Urinary bladder (tissue), 4 donors: ENCODE measurements around the gene PTPRQ. TPM values are rescaled to one million over a fixed set of nuclear protein-coding genes. Genes with fewer than 3 reads are reported as not detected.

ENCODE experiments used
- DNase-seq: peaks from one replicate; pipeline ENCODE4 v3.0.0-alpha.2; 2015; ENCODE audit errors: extremely low spot score
- H3K27ac ChIP-seq: one replicate; pipeline ENCODE4 v1.5.1; 2013; ENCODE audit warnings: low read depth, mild to moderate bottlenecking, moderate library complexity
- H3K36me3 ChIP-seq: one replicate; pipeline ENCODE4 v1.6.1; 2013; ENCODE audit warnings: mild to moderate bottlenecking, moderate library complexity; ENCODE audit not compliant: insufficient read depth
- H3K4me1 ChIP-seq: one replicate; pipeline ENCODE4 v1.6.1; 2013; ENCODE audit warnings: mild to moderate bottlenecking, moderate library complexity; ENCODE audit not compliant: insufficient read depth
- H3K4me3 ChIP-seq: one replicate; pipeline ENCODE4 v1.5.1; 2013; ENCODE audit warnings: low read depth, low read length
- WGBS: extraction: QIAGEN DNeasy Blood & Tissue Kit; methylation state at CpG from one replicate; pipeline ENCODE4 v1.1.7; 2013; 5-methylcytosine and 5-hydroxymethylcytosine counted together
- polyA plus RNA-seq: library from polyadenylated mRNA; stranded (reverse); fragments of 200-250 nt; gene quantifications from one replicate; pipeline ENCODE4 v1.2.3, GENCODE V29; 2013
- total RNA-seq: library from RNA; depleted of rRNA; stranded (reverse); fragments of >200 nt; gene quantifications from one replicate; pipeline ENCODE4 v1.2.3, GENCODE V29; 2014
- donor health status: healthy with polysubstance abuse.
- donor health status: healthy.

Gene PTPRQ
- total and polyA plus RNA-seq, 2 donors = 2.2 to 16.3 TPM

DNA sequence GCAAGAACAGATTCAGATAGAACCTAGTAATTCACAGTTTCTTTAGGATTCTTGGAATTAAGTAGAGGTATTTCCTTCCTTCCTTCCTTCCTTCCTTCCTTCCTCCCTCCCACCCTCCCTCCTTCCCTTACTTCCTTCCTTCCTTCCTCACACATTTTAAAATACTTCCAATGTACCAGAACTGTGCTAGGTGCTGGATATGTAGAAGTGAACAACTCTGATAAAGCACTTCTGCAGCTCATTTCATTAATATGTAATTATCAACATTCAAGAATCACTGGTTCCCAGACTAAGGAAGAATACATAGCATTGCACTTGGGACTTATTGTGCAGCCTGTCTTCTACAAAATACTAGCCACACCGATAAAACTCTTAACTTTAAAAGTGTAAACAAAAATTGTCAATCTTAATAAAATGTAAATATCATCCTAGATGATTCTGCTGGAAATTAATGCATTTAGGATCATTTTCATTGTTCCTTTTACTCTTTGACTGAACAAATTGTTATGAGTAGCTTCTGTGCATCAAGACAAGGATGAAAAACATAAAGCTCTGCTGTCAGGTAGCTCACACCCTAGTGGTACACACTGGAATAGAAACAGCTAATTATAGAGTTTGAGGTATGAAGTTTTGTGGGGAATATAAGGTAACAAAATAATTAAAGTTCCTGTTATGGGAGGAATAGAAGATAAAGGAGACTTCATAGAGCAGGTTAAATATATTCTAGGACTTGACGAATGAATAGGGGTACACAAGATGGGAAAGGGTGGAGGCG is 163.5 kb downstream of the PTPRQ start:
- Histone ChIP-seq H3K36me3 (no peaks in the 10 kb centered on the region), H3K4me1 (no peaks in the 10 kb centered on the region), H3K4me3 (no peak overlapping the region), H3K27ac (no peak overlapping the region)
- WGBS = 86% methylated on average over 3 of the region's 3 CpGs
- no peak for DNase-seq

DNA sequence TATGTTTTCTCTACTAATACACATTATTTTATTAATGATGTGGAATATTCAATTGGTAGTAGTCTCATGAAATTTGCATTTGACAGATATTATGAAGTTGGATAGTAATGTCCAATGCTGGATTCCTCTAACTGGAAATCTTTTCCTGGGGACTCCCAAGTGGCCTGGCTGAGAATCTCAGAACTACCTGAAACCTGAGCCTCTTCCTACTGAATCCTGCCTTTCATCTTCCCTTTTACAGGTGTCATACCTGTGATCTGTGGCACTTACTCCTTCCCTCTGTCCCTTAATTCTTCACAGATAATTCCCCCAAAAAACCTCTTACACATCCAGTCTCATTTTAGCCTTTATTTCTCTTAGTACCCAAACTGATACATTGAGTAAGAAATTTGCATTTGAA is 173.7 kb downstream of the PTPRQ start:
- no peak overlapping the region for H3K27ac ChIP-seq
- DNase-seq = no peak
- no peaks in the 10 kb centered on the region for H3K4me1 ChIP-seq

DNA sequence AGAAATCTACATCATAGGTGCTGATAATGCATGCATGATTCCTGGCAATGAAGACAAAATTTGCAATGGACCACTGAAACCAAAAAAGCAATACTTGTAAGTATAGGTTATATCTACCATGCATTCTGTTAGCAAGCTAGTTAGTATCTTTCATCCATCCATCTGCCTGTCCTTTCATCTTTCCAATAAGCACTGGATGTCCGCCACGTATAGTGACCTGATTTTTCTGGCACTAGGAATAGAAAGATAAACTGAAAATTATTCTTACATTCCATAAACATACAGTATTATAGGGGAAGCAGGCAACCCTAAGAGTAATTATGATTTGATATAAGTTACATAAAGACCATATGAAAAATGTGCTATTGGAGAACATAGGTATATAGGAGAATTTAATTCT is 176.2 kb downstream of the PTPRQ start:
- H3K36me3 ChIP-seq = no peaks in the 10 kb centered on the region
- 78% methylated on average over 2 of the region's 2 CpGs for WGBS
- H3K4me3 ChIP-seq = no peak overlapping the region
- DNase-seq = no peak
- H3K27ac ChIP-seq = no peak overlapping the region
- no peaks in the 10 kb centered on the region for H3K4me1 ChIP-seq

More for the DNA sequence above, 173.7 kb downstream of the PTPRQ start:
- Histone ChIP-seq H3K36me3 (no peaks in the 10 kb centered on the region), H3K4me3 (no peak overlapping the region)

DNA sequence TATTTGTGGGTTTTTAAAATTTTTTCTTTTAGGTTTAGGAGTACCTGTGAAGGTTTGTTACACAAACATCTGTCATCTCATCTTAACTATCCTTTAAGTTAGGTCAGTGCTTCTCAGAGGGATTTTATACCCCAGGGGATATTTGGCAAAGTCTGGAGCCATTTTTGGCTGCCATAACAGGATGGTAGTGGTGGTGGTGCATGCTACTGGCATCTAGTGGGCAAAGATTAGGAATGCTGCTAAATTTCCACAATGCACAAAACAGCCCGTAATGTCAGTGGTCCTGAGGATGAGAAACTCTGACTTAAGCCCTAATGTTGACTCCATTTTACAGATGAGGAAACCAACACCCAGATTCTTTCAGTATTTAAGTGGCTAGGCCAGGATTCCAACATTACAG is 178.2 kb downstream of the PTPRQ start:
- H3K27ac ChIP-seq = no peak overlapping the region
- DNase-seq = no peak
- H3K4me1 ChIP-seq = no peaks in the 10 kb centered on the region
- WGBS = 93% methylated on average over 1 of the region's 1 CpG
- no peaks in the 10 kb centered on the region for H3K36me3 ChIP-seq
- H3K4me3 ChIP-seq = no peak overlapping the region

DNA sequence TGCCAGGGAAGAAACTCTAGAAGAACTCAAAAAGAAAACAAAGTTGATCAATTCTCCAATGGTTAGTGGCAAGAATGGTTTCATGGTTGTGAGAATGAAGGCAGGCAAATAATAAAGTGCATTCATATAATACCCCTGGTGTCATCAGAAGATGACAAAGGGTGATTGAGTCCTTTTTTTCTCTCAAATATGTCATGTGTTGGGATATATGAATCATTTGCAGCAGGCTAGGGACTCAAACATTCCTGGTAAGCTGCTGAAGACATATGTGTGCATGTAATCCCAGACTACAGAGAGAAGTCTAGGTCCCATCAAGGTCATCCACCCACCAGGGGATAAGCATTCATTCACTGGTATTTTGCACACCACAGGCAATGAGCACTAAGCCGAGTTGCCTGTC is 181.0 kb downstream of the PTPRQ start:
- WGBS = 93% methylated on average over 1 of the region's 1 CpG

DNA sequence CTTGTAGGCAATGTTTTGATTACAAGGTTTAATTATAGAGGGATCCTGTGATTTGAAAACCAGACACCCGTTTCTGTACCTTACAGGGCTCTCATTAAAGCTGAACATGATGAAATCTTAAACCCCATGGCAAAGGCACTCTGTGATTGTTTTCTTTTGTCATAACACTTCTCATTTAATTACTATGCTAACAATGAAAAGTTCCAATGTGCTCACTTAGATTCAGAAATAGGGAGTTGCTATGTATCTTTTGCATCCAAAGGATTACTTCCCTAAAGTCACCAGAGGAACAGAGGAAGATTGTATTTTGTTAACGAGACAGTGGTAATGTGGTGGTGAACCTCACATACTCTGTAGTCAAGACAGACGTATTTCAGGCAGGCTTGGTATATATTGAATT is 181.9 kb downstream of the PTPRQ start:
- no peak overlapping the region for H3K4me3 ChIP-seq
- H3K4me1 ChIP-seq = no peaks in the 10 kb centered on the region
- 60% methylated on average over 3 of the region's 3 CpGs for WGBS
- no peak for DNase-seq
- no peaks in the 10 kb centered on the region for H3K36me3 ChIP-seq
- no peak overlapping the region for H3K27ac ChIP-seq

More for the DNA sequence above, 181.0 kb downstream of the PTPRQ start:
- H3K36me3 ChIP-seq = no peaks in the 10 kb centered on the region
- H3K4me3 ChIP-seq = no peak overlapping the region
- no peaks in the 10 kb centered on the region for H3K4me1 ChIP-seq
- H3K27ac ChIP-seq = no peak overlapping the region
- DNase-seq = no peak

DNA sequence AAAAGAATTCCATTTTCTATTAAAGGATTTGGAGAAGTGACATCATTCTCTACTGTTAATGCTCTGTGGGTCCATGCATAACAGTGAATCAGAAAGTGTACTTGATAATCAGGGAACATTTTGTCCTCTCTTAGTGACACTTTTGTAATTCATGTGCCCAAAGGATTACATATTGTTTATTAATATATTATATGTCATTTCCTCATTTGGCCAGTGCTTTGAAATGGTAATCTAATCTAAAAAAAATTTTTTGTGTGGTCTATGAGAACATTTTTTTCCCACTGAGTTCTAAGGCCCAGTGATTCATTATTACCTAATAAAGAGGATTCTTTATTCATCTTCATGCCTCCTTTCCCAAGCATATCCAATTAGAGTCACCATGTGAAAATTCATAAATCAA is 183.7 kb downstream of the PTPRQ start:
- no peaks in the 10 kb centered on the region for H3K4me1 ChIP-seq
- no peak for DNase-seq
- H3K4me3 ChIP-seq = no peak overlapping the region
- no peaks in the 10 kb centered on the region for H3K36me3 ChIP-seq
- H3K27ac ChIP-seq = no peak overlapping the region

DNA sequence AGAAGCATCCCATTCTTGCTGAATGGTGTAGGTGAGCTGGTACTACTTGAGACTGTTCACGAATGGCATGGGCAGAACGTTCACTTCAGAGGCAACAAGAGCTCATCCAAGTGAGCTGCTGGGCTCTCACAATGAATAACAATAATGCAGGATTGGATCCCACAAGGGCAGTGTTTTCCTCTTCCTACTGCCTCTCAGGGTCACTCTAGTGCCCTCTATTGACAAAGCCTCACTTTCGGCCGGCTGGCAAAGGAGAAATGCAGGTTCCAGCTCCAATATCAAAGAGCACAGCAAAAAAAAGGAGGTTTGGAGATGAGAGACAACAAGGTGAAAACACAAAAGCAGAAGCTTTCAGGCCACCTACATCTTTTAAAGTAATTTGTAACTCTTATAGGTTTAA is 188.8 kb downstream of the PTPRQ start:
- WGBS = 59% methylated on average over 4 of the region's 4 CpGs
- no peaks in the 10 kb centered on the region for H3K36me3 ChIP-seq
- H3K27ac ChIP-seq = no peak overlapping the region
- no peaks in the 10 kb centered on the region for H3K4me1 ChIP-seq
- H3K4me3 ChIP-seq = no peak overlapping the region
- no peak for DNase-seq

DNA sequence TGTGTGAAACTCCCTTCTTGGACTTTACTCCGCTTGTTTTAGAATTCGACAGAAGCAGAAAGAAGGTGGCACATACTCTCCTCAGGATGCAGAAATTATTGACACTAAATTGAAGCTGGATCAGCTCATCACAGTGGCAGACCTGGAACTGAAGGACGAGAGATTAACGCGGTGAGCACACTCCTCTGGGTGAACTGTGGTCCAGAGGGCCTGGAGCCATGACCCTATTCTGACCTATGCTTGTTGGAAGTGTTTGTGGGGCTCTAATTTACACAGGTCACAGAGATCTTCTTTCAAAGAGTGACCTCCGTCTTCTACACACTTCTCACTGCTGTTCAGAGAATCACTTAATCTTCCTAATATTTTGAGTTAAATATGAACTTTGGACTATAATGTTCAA is 190.9 kb downstream of the PTPRQ start:
- Histone ChIP-seq H3K4me3 (no peak overlapping the region), H3K4me1 (no peaks in the 10 kb centered on the region), H3K36me3 (no peaks in the 10 kb centered on the region), H3K27ac (no peak overlapping the region)
- no peak for DNase-seq
- 70% methylated on average over 6 of the region's 6 CpGs for WGBS

DNA sequence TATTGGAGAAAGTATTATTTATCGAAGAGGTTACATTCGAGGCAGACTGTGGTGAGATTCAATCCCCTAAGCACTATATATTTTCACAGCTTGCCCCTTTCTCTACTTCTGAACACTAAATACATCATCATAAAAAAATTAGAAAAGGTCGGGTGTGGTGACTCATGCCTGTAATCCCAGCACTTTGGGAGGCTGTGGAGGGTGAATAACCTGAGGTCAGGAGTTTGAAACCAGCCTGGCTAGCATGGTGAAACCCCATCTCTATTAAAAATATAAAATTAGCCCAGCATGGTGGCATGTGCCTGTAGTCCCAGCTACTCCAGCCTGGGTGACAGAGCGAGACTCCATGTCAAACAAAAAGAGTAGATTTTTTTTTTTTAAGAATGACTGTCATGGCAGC is 192.8 kb downstream of the PTPRQ start:
- WGBS = 87% methylated on average over 4 of the region's 4 CpGs
- Histone ChIP-seq H3K36me3 (no peaks in the 10 kb centered on the region), H3K4me3 (no peak overlapping the region), H3K4me1 (no peaks in the 10 kb centered on the region), H3K27ac (no peak overlapping the region)
- DNase-seq = no peak

DNA sequence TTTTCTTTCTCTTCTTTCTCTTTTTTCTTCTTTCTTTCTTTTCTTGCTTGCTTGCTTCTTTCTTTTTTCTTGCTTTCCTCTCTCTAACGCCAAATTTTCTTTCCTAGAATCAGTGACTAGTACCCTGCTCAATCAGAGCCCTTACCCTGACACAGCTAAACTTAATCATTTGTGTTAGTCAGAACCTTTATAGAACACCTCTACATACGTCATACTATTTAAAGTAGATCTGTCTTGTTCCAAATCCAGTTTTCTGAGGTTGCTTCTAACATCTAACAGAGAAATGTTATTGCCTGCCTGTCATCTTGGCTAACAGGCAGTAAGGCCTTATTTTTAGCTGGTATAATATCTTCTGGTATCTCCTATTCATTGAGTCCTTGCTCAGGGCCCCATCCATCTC is 197.9 kb downstream of the PTPRQ start:
- no peak overlapping the region for H3K4me3 ChIP-seq
- H3K27ac ChIP-seq = no peak overlapping the region
- H3K36me3 ChIP-seq = no peaks in the 10 kb centered on the region
- no peak for DNase-seq
- no peaks in the 10 kb centered on the region for H3K4me1 ChIP-seq
- 89% methylated on average over 2 of the region's 2 CpGs for WGBS

DNA sequence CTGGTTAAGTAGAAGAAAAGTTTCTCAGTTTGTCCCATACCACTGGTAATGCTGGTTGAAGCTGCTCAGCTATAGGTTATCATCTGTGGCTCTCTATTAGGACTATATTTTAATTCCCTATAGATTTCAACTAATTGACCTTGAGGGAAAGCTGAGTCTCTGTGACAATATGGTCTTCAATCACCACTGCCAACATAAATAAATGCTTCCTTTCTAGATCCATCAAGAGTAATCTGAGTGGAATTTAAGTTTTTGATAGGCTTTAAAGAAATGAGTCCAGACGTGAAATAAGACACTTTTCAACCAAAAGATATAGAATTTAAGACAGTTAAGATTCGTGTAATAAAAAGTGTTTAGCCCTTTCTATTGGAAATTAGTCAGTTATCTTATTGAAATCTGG is 199.9 kb downstream of the PTPRQ start:
- H3K4me3 ChIP-seq = no peak overlapping the region
- H3K27ac ChIP-seq = no peak overlapping the region
- no peaks in the 10 kb centered on the region for H3K4me1 ChIP-seq
- no peak for DNase-seq
- no peaks in the 10 kb centered on the region for H3K36me3 ChIP-seq
- 53% methylated on average over 2 of the region's 2 CpGs for WGBS

DNA sequence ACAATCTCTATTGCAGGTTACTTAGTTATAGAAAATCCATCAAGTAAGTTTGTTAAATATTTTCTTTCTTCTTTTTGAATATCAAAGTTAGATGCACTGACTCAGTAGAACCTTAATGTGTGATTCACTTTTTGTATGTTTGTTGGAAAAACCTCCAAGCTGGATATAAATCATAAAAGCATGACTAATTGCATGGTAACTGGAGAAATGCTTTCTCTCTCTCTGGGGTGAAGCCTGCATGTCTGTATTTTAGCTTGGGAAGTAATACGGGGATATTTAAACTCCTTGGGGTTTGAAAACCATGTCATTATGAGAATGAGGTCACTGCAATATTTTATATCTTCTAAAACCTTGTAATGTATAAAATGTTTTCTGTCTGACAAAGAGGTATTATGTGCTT is 204.8 kb downstream of the PTPRQ start:
- 38% methylated on average over 1 of the region's 1 CpG for WGBS
- Histone ChIP-seq H3K4me1 (no peaks in the 10 kb centered on the region), H3K36me3 (no peaks in the 10 kb centered on the region), H3K4me3 (no peak overlapping the region), H3K27ac (no peak overlapping the region)
- no peak for DNase-seq

DNA sequence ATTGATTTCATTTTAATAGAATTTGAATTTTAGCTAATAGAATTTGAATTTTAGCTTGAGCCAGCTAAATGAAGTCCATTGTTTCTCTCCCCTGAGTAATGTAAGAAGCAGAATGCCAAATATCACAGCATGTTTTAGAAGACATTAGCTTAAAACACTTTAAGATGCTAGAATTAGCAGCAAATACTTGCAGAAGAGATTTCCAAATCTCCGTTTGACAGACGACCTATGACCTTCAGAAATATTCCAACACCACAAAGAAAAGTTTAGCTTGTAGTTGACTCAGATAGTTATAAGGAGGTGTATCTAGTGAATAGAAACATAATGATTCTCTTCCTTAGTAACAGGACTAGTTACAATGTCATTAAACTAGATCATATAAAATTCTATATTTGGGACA is 211.7 kb downstream of the PTPRQ start:
- Histone ChIP-seq H3K36me3 (no peaks in the 10 kb centered on the region), H3K27ac (no peak overlapping the region), H3K4me1 (no peaks in the 10 kb centered on the region), H3K4me3 (no peak overlapping the region)
- no peak for DNase-seq
- 49% methylated on average over 2 of the region's 2 CpGs for WGBS
